Activated CD4-positive, alpha-beta T cell treated with anti-CD3 and anti-CD28 coated beads, Interleukin-2, amount 10 ng/mL, durations not matched to agents 7 days and 5 days (primary cell): ENCODE measurements around the gene SHB. TPM values are rescaled to one million over a fixed set of nuclear protein-coding genes. Genes with fewer than 3 reads are reported as not detected.

Experiments used
- CTCF ChIA-PET: fragments of 350-600 bp; sonication (Branson Sonifier 250); formaldehyde crosslinking; loops from one replicate; lab custom pipeline; 2021; ENCODE audit warnings: antibody characterized with exemption; lab: Charles Lee
- POLR2A ChIA-PET: fragments of 350-600 bp; sonication (Branson Sonifier 250); formaldehyde crosslinking; loops from one replicate; lab custom pipeline; 2021; ENCODE audit warnings: antibody characterized with exemption; lab: Charles Lee
- DNase-seq: peaks from one replicate; pipeline ENCODE4 v3.0.0-alpha.2; 2020
- H3K27ac Mint-ChIP-seq: one replicate; pipeline ENCODE4 v1.8.0; 2021; ENCODE audit warnings: mild to moderate bottlenecking, moderate library complexity, mixed read lengths
- H3K27me3 Mint-ChIP-seq: one replicate; pipeline ENCODE4 v1.8.0; 2021; ENCODE audit warnings: mixed read lengths
- H3K36me3 Mint-ChIP-seq: one replicate; pipeline ENCODE4 v1.8.0; 2021; ENCODE audit warnings: low read depth, mixed read lengths
- H3K4me1 Mint-ChIP-seq: one replicate; pipeline ENCODE4 v1.8.0; 2021; ENCODE audit warnings: mixed read lengths
- H3K4me3 Mint-ChIP-seq: one replicate; pipeline ENCODE4 v1.8.0; 2021; ENCODE audit warnings: mild to moderate bottlenecking, moderate library complexity, mixed read lengths
- H3K9me3 Mint-ChIP-seq: one replicate; pipeline ENCODE4 v1.8.0; 2021; ENCODE audit warnings: mixed read lengths
- total RNA-seq, 2 experiments: library from RNA; stranded (reverse); gene quantifications; one replicate each; pipeline ENCODE4 v1.2.3, GENCODE V29; 2021

SHB gene
- total RNA-seq, 2 experiments from 2014 or later: not detected

DNA sequence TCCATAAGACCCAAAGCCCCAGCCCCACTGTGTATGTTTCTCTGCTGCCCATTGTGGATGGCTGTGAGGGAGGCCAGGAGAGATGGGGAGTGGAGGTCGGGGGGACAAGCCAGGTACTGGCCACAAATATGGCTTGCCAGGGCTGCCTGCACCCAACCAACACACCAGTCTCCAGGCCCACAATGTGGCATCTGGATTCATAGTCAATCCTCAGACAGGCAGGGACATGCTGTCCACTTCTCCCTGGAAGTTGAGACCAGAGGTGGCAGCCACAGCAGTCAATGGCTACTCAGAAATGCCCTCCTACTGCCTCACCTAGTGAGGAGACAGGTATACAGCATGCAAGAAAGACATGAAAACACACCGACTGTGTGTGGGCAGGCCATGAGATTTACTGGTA is 103.9 kb downstream of the SHB start:
- Mint-ChIP-seq H3K27ac (no peak overlapping the region), H3K9me3 (no peaks in the 10 kb centered on the region), H3K36me3 (no peaks in the 10 kb centered on the region), H3K4me3 (no peak overlapping the region), H3K4me1 (peaks cover 5% of the 10 kb centered on the region), H3K27me3 (no peaks in the 10 kb centered on the region)
- no peak for DNase-seq
- POLR2A ChIA-PET: no interaction called here
- CTCF ChIA-PET: no interaction called here

DNA sequence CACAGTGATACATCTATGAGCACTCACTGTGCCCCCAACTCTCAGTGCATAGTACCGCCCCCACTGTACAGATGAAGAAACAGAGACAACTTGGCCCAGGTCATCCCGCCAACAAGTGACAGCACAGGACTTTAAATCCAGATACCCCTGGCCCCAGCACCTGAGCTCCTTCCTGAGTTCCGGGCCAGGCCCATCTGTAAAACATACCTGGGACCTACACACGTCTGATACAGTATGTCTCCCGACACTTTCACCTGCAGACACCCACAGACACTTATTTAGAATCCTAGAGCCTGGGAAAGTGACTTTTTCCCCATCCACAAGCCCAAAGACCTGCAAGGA is 104.3 kb downstream of the SHB start:
- ChIA-PET CTCF (no interaction called here), POLR2A (no interaction called here)
- no peak overlapping the region for H3K4me3 Mint-ChIP-seq
- H3K4me1 Mint-ChIP-seq: peaks cover 5% of the 10 kb centered on the region
- no peaks in the 10 kb centered on the region for H3K36me3 Mint-ChIP-seq
- no peaks in the 10 kb centered on the region for H3K27me3 Mint-ChIP-seq
- no peak overlapping the region for H3K27ac Mint-ChIP-seq
- H3K9me3 Mint-ChIP-seq: no peaks in the 10 kb centered on the region
- no peak for DNase-seq

DNA sequence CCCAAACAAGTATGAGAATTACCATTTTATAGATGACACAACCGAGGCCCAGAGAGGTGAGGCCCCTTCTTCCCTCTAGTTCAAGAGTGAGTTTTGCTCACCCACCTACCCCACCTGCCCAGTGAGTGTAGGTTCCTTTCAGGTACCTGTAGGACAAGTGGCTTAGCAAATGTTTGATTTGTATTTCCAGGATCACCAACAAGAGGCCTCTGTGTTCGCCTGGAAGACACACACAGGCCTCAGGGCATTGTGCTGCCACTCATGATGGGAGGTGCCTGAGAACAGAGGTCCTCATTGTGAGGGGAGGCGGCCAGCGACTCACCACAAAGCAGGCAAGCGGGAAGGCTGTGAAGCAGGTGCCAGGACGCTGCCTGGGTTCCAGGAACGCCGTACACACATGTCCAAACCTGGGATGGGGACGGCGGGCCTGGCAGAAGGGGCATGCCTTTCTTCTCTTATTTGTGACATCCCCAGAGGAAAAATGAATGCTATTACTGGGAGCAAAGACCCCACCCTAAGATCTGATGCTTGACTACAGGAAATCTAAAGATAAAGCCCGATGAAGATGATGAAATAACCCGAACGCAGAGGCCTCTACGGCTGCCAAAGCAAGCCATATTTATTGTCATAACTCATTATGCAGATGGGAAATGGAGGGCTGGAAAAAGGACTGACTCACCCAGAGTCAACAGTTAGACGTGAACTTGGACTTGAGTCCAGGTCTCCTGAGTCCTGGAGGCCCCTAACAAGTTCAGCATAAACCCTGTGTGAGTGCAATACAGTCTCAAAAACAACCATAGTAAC is 104.9 kb downstream of the SHB start:
- no peak overlapping the region for H3K27ac Mint-ChIP-seq
- CTCF ChIA-PET: no interaction called here

DNA sequence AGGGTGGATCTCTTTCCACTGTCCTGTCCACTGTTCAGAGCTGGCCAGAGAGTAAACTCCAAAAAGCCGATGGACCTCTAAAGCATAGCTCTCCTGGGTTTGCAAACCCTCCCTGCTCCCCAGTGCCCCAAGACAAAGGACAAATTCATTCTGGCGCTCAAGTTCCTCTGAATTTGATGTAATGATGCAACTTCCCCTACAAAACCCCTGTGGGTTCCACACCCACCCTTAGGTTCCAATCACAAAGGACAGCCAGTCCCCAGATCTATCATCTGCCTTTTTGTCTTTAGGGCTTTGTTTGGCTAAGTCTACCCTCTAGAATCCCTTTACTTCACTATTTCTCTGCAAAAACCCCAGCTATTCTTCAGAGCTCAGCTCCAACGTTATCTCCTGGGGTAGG is 107.7 kb downstream of the SHB start:
- no peak for DNase-seq
- H3K4me3 Mint-ChIP-seq: no peak overlapping the region
- H3K36me3 Mint-ChIP-seq: no peaks in the 10 kb centered on the region
- H3K27me3 Mint-ChIP-seq: no peaks in the 10 kb centered on the region
- ChIA-PET POLR2A (no interaction called here), CTCF (interaction anchor here (0.5 to 1.3 kb wide), 4 partner anchors 10 to 78 kb away, joined by 3 read pairs; no protein-coding TSS in a partner anchor)
- H3K9me3 Mint-ChIP-seq: no peaks in the 10 kb centered on the region
- H3K27ac Mint-ChIP-seq: no peak overlapping the region
- peaks cover 5% of the 10 kb centered on the region for H3K4me1 Mint-ChIP-seq

More for the DNA sequence above, 104.9 kb downstream of the SHB start:
- H3K36me3 Mint-ChIP-seq: no peaks in the 10 kb centered on the region
- H3K27me3 Mint-ChIP-seq: no peaks in the 10 kb centered on the region
- no peaks in the 10 kb centered on the region for H3K9me3 Mint-ChIP-seq
- POLR2A ChIA-PET: no interaction called here
- H3K4me3 Mint-ChIP-seq: no peak overlapping the region
- DNase-seq: no peak
- peaks cover 5% of the 10 kb centered on the region for H3K4me1 Mint-ChIP-seq

DNA sequence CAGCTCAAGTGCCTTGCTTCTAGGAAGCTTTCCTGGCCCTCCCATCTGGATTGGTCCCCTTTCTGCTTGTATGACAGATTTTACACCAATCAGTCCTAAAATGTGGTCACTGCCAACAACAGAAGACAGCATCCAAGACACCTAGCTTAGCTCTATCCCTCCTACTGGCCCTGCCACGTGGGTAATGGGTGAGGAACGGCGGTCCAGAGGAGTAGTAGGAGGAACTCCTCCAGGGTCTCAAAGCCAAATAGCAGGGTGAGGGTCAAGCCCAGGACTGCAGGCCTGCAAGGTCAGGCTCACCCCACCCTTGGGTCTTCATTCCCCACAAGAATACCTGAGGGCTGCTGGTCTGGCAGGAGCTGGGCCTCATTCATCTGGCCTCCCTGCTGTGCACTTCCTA is 108.4 kb downstream of the SHB start:
- no peak overlapping the region for H3K27ac Mint-ChIP-seq
- H3K9me3 Mint-ChIP-seq: no peaks in the 10 kb centered on the region
- H3K4me3 Mint-ChIP-seq: no peak overlapping the region
- peaks cover 5% of the 10 kb centered on the region for H3K4me1 Mint-ChIP-seq
- H3K27me3 Mint-ChIP-seq: no peaks in the 10 kb centered on the region
- DNase-seq: no peak
- H3K36me3 Mint-ChIP-seq: no peaks in the 10 kb centered on the region
- CTCF ChIA-PET: interaction anchor here (0.7 to 1.3 kb wide), 3 partner anchors 47 to 385 kb away, joined by 3 read pairs; no protein-coding TSS in a partner anchor
- POLR2A ChIA-PET: no interaction called here

DNA sequence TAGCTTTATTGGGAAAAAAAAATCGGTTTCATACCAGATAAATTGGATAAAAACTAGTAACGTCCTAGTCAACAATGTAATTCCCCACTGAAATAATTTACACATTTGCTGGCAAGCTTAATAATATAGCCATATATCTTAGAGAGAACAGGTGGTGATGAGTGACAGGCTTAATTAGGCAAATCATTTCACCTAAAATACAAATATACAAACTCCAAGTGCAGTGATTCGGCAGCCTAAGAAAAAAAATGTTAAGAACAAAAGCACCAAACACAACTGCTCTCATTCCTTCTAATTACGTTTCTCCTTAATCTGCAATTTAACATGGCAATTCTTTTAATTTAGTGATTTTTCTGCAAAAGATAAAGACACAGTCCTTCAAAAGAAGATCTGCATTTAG is 109.1 kb downstream of the SHB start:
- H3K27me3 Mint-ChIP-seq: no peaks in the 10 kb centered on the region
- POLR2A ChIA-PET: no interaction called here
- peaks cover 5% of the 10 kb centered on the region for H3K4me1 Mint-ChIP-seq
- no peak overlapping the region for H3K27ac Mint-ChIP-seq
- DNase-seq: no peak
- H3K36me3 Mint-ChIP-seq: no peaks in the 10 kb centered on the region
- CTCF ChIA-PET: interaction anchor here (0.7 to 1.3 kb wide), 2 partner anchors 47 to 385 kb away, joined by 3 read pairs; no protein-coding TSS in a partner anchor
- H3K9me3 Mint-ChIP-seq: no peaks in the 10 kb centered on the region
- H3K4me3 Mint-ChIP-seq: no peak overlapping the region

DNA sequence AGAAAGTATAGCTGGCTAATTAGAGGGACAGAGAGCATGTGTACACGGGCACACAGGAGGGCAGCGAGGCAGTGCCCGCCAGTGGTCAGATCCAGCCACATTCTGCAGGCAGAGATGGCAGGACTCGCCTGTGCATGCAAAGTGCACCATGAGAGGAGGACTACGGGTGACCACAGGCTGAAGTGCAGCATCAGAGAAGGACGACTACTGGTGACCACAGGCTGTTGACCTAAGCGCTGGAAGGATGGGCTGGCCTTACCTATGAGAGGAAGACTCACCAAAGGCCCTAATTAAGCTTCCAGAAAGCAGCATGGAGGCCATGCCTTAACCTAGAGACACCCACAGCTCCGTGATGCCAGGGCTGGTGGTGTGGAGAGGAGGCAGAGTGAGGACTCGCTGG is 110.9 kb downstream of the SHB start:
- peaks cover 12% of the 10 kb centered on the region for H3K4me1 Mint-ChIP-seq
- ChIA-PET POLR2A (no interaction called here), CTCF (no interaction called here)
- H3K9me3 Mint-ChIP-seq: no peaks in the 10 kb centered on the region
- no peak overlapping the region for H3K27ac Mint-ChIP-seq
- no peak overlapping the region for H3K4me3 Mint-ChIP-seq
- no peak for DNase-seq
- H3K36me3 Mint-ChIP-seq: no peaks in the 10 kb centered on the region
- no peaks in the 10 kb centered on the region for H3K27me3 Mint-ChIP-seq

DNA sequence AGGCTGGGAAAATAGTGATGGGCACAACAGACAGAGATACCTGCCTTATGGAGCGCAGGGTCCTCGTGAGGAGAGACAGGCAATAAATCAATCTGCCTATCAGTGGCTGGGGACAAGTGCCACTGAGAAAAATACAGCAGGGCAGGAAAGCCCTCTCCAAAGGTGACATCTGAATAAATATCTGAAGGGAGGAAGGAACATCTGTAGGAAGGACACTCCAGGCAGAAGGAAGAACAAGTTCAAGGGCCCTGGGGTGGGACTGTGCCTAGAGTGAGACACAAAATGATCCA is 111.4 kb downstream of the SHB start:
- H3K4me3 Mint-ChIP-seq: no peak overlapping the region
- ChIA-PET CTCF (no interaction called here), POLR2A (no interaction called here)
- peaks cover 15% of the 10 kb centered on the region for H3K4me1 Mint-ChIP-seq
- no peak overlapping the region for H3K27ac Mint-ChIP-seq
- no peaks in the 10 kb centered on the region for H3K36me3 Mint-ChIP-seq
- no peaks in the 10 kb centered on the region for H3K27me3 Mint-ChIP-seq
- no peaks in the 10 kb centered on the region for H3K9me3 Mint-ChIP-seq
- DNase-seq: no peak

DNA sequence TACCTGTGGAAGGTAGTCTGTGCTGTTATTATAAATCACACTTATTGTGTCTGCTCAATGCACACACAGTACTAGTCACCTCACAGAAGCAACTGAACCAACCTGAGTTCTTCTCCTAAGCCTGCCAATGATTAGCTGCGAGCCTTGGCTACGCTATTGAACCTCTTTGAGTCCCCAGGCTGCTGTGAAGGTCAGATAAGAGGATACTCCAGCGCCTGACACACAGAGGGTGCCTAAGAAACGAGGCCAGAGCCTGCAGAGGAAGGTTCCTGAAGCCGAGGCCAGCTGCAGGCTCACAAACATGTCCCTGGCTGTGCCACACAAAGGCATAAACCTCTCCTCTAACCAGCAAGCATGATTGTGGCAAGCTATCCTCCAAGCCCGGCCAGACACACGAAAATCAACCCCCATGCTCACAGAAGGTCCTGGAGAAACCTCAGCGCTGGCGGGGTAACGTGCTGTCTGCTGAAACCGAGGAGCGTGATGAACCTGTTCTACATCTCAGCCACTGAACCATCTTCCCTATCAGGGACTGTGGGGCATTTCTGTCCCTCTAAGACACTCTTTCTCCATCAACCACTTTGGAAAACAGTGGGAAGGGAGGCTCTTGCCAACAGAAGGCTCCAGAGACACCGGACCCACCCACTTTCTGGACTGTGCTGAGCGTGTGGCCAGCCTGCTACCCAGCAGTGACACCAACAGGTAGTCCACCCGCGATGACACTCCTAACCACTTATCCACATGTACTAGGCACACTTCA is 111.9 kb downstream of the SHB start:
- H3K27ac Mint-ChIP-seq: no peak overlapping the region
- no peaks in the 10 kb centered on the region for H3K36me3 Mint-ChIP-seq
- peaks cover 15% of the 10 kb centered on the region for H3K4me1 Mint-ChIP-seq
- no peaks in the 10 kb centered on the region for H3K27me3 Mint-ChIP-seq
- H3K4me3 Mint-ChIP-seq: no peak overlapping the region
- no peaks in the 10 kb centered on the region for H3K9me3 Mint-ChIP-seq
- POLR2A ChIA-PET: no interaction called here
- CTCF ChIA-PET: no interaction called here
- no peak for DNase-seq

DNA sequence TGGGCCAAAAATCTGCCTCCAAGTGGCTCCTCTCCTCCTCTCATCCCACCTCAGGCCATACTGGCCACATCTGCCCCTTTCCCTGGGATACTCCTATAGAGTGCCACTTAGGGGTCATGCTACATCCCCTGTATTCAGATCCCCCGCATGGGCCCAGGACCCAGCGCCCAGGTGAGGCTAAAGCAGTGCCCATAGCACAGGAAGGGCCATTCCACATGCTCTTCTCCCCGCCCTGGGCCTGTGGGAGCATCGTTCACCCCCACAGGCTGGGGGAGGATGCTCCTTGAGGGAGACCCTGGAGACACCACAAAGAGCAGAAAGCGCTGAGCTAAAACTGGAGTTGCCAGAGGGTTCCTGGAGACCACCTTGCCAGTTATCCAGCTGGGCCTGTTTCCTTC is 112.6 kb downstream of the SHB start:
- H3K36me3 Mint-ChIP-seq: no peaks in the 10 kb centered on the region
- peaks cover 15% of the 10 kb centered on the region for H3K4me1 Mint-ChIP-seq
- POLR2A ChIA-PET: no interaction called here
- no peak overlapping the region for H3K27ac Mint-ChIP-seq
- H3K27me3 Mint-ChIP-seq: no peaks in the 10 kb centered on the region
- CTCF ChIA-PET: no interaction called here
- no peak for DNase-seq
- H3K4me3 Mint-ChIP-seq: no peak overlapping the region
- H3K9me3 Mint-ChIP-seq: no peaks in the 10 kb centered on the region

DNA sequence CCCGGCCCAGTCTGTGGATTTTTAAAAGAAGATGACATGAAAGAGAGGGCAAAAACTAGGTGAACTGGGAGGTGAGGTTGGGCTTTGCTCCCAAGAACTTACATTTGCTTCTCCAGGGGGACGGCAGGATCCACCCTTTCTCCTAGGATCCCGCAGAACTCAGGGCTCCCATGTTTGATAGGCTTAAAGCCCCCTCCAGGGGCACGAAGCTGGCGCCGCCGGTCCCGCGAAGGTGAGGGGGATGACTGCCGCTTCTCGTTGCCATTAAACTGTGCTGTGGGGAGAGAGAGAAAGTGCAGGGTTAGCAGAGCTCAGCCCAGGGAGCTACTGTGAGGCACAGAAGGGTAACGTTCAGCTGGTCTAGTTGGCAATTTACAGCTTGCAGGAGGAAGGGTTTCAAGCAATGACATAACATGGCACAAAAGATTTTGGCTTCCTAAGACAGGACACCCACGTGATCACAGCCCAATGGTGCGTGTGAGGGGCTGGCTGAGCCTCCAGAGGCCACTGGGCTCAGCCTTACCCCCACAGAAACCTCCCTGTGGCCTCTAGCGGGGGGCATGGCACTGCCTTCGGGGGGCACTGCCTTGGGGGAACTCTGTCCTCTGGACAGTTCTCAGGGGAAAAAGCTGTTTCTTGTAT is 113.1 kb downstream of the SHB start:
- ChIA-PET POLR2A (no interaction called here), CTCF (interaction anchor here (1.2 kb wide), 1 partner anchor 132 kb away, joined by 3 read pairs; no protein-coding TSS in a partner anchor)
- Mint-ChIP-seq H3K27ac (no peak overlapping the region), H3K4me1 (peaks cover 13% of the 10 kb centered on the region), H3K27me3 (no peaks in the 10 kb centered on the region), H3K9me3 (no peaks in the 10 kb centered on the region), H3K4me3 (no peak overlapping the region), H3K36me3 (no peaks in the 10 kb centered on the region)
- DNase-seq: no peak

DNA sequence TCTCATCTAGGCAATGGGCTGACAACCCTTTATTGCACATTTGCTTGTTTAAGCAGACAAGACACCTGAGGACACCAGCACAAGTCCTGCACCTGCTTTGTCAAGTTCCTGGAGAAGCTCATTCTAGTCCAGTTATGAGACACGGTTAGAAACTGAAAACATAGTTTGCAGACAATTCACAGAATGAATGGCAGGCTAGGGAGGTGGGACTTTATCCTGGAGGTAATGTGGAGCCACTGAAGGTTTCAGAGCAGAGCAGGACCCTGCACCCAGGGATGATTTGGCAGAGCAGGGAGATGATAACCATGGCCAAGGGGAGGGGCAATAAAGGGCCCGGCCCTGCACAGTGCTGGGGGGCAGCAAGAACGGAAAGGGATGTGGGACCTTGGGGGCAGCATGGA is 114.4 kb downstream of the SHB start:
- ChIA-PET CTCF (interaction anchor here (1.2 kb wide), 1 partner anchor 133 kb away, joined by 3 read pairs; no protein-coding TSS in a partner anchor), POLR2A (no interaction called here)
- Mint-ChIP-seq H3K9me3 (no peaks in the 10 kb centered on the region), H3K27me3 (no peaks in the 10 kb centered on the region), H3K4me3 (no peak overlapping the region), H3K27ac (no peak overlapping the region), H3K36me3 (no peaks in the 10 kb centered on the region), H3K4me1 (peaks cover 13% of the 10 kb centered on the region)
- DNase-seq: no peak

DNA sequence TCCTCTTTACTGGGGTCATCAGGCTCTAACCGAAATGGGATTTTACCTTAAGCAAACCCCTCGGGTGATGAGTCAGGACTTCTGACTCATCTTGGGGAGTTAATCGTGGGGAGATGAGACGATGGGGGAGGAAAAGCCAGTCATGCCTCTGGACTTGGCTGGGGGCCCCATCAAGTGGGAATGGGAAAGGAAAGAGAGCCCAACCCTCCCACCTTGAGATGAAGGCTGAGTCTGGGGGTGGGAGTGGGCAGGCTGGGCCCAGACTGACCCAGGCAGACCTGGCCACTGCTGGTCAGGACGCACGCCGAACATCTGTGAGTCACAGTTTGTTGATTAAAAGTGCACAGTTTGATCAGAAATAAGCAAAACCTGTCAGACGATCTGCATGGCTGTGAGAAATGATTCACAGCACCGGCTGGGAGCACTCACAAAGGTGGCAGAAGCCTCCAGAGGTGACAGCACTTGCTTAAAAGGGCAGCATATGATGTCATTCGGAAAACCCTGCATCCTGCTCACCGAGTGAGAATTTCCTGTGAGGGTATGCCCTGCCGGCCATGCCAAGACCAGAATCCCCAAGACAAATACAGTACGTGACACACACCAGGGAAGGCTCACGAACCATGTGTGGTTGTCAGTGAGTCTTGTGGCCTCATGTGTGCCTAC is 115.1 kb downstream of the SHB start:
- Mint-ChIP-seq H3K27me3 (no peaks in the 10 kb centered on the region), H3K27ac (peak overlapping the region; percentile 55), H3K36me3 (no peaks in the 10 kb centered on the region), H3K9me3 (no peaks in the 10 kb centered on the region), H3K4me1 (peaks cover 13% of the 10 kb centered on the region), H3K4me3 (no peak overlapping the region)
- POLR2A ChIA-PET: no interaction called here
- no peak for DNase-seq
- CTCF ChIA-PET: no interaction called here
